DMS 273 (cell line): ENCODE measurements around the gene MED8.
"Not testable (repeated sequence)": the region's sequence is repeated elsewhere in the genome, so short reads cannot be mapped to it uniquely, and the experiment has no call there.

Experiments
- DNase-seq: peaks from one replicate; lab custom pipeline; 2025; ENCODE audit not compliant: unreplicated experiment; lab: John Stamatoyannopoulos, UW

MED8 gene

DNA sequence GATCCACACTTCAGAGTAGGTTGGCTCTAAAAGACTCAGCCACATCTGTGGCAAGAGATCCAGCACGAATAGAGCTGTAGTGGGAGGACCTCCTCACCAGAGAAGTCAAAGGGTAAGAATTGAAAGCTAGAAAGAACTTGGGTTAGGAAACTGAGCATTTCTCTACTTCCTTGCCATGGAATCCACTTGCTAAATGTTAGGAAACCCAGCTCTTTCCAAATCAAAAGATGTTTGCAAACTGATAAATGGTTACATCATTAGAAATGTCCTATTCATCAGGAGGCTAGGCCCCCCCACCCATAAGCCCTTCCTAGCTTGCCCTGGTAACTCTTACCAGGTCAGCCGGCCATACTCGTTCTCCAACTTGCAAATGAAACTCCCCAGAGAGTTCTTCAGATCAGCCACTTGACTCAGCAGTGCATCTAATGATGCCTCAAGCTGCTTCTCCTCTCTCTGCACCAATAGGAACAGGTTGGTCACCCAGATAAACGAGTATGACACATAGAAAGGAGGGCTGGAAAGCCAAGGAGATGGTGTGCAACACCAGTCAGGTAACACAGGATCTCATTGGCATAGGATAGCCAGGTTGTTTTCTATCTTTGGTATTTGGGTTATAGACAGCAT is 1.5 kb downstream of the MED8 start:
- no peak for DNase-seq

GRCh38 chr1:43386676-43387075 is 2.9 kb downstream of the MED8 start:
- no peak for DNase-seq

GRCh38 chr1:43383449-43383848 is 6.2 kb downstream of the MED8 start:
- peak; percentile 53 for DNase-seq

- peak; percentile 38 for DNase-seq
These were observed 7.4 kb downstream of the MED8 start for GRCh38 chr1:43382027-43382779.

DNA sequence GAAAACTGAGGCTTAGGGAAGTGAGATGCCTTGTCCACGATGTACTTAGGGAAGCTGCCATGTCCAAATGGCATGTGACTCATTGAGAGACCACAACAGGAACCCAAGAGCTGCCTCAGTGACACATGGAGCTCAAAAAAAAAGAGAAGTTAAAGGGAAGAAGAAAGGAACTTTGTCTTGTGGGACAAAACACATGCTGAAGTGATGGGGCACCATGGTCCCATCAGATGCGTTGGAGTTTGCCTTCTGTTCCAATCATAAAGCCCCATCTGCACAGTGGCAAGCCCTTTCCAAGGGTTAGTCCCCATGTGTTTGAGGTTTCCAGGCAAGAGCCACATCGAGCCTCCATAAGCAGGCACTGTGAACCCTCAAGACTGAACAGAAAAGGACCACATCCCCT is 8.0 kb downstream of the MED8 start:
- DNase-seq, result no peak

GRCh38 chr1:43379476-43379875 is 10.1 kb downstream of the MED8 start:
- no peak for DNase-seq

GRCh38 chr1:43377831-43378230 is 11.8 kb downstream of the MED8 start:
- no peak for DNase-seq

GRCh38 chr1:43376723-43377235 is 12.8 kb downstream of the MED8 start:
- no peak for DNase-seq

DNA sequence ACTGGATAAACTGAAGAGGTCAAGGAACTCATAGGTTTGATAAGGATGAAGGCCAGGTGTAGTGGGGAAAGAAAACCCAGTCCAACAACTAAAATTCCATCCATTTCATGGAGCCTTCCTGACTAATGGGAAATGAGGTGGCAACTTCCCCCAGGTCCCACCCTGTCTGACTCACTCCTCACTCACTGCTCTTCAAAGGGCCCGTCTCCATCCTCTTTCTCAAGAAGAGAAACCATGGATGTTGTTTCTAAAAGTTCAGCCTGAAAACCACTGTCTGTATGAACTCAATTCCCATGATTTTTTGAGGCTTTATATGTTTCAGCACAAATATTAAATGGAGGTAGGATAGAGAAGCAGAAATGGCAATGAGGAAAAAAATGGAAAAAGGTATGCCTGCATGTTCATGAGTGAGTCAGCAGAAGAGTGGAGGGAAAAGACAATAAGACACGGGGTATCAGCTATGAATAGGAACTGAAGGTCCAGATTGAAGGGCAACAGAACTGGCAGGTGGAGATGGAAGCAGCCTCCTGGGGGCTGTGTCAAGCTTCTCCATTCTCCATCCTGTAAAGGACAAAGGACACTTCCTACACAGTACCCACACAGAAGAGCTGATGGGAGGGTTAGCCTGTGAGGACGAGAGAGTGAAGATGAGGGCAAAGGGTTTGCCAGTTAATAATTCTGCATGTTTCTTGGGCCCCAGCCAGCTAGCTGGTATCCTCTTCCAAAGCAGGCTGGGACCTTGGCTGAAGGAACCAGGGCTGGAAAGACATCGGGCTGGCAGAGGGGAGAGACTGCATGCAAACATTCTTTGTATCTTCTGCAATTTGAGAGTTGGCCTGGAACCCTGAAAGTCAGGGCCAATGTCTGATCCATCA is 16.3 kb downstream of the MED8 start:
- no peak for DNase-seq

DNA sequence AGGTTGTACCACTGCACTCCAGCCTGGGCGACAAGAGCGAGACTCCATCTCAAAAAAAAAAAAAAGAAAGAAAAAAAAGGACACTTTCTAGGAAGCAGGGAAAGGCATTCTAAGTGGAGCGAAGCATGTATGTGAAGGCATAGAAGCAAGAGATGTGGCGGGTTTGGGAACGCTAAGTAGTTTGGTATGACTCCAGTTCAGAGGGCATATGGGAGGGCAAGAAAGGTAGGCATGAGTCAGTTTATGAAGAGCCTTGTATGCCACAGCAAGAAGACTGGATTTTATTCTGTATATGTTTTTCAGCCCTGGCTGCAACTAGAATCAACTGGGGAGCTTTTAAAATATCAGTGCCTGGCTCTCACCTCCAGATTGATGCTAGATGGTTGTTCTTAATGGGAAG is 17.4 kb downstream of the MED8 start:
- no peak for DNase-seq

DNA sequence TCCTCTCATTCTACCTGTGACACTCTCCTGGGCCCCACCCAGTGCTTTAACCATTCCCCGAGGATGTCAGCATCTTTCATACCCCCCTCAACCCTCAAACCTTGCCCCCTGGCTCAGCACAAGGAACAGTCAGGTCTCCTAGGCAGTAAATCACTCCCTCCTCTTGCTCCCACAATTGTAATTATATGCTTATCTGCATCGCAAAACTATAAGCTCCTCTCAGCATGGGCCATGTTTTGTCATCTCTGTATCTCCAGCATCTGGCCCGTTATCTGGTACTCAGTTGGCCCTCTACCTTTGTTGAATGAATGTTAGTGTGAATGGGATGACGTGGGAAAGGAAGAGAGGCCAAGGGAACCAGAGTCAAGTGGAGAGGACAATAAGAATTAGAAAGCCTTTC is 19.0 kb downstream of the MED8 start:
- DNase-seq, result no peak

GRCh38 chr1:43369779-43370178 is 19.8 kb downstream of the MED8 start:
- DNase-seq, result not testable (repeated sequence)

DNA sequence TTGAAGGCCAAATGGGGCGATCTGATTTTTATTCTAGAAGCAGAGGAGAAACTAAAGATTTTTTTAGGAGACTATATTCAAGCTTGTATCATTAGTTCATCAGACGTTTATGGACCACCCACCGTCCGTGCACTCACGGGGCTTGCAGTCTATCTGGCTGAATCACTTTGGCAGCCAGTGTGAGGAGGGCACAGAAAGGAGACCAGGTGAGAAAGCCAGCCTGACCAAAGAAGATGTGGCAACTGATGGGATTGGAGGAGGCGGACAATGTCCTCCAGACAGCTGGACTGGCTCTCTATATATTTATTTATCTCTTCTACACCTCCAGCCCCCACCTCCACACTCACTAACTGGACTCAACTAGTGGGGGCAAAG is 21.0 kb downstream of the MED8 start:
- DNase-seq, result no peak

DNA sequence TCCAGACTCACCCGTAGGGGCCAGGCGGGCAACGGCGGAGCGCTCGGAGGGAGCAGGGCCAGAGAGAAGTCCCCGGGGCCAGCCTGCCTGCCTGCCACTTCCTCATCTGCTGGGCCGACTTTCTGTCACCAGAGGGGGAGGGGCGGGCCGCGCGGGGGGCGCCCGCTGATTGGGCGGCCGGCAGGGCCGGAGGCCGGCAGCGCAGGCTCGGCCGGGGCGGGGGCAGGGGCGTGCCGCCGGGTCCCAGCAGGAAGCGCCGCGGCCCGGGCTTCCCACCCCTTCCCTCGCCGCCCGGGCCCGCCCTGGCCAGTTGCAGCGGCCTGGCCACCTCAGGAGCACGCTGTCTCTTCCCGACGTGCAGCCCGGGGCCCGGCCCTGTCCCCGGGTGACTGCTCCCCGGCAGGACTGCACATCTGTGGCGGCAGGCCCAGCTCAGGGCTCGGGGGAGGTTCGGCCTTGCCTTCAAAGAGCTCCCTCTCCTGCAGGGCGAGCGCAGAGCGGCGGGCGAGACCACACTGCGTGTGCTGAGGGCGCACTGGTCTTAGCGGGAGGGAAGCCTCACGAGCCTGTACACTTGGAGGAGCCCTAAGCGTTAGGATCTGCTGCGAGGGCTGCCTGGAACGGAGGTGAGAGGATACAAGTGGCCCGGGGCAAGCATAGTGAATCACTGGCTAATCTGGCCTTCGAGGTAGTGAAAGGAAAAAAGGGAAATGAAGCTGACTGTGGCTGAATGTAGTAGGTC is 21.5 kb downstream of the MED8 start, which contains the start of gene ELOVL1:
TSS of gene ELOVL1 (minus strand) at position 108 of the 742 bp plus-strand sequence. CDS start 2,402 bp downstream, outside the sequence.
- peak; percentile 94 for DNase-seq

DNA sequence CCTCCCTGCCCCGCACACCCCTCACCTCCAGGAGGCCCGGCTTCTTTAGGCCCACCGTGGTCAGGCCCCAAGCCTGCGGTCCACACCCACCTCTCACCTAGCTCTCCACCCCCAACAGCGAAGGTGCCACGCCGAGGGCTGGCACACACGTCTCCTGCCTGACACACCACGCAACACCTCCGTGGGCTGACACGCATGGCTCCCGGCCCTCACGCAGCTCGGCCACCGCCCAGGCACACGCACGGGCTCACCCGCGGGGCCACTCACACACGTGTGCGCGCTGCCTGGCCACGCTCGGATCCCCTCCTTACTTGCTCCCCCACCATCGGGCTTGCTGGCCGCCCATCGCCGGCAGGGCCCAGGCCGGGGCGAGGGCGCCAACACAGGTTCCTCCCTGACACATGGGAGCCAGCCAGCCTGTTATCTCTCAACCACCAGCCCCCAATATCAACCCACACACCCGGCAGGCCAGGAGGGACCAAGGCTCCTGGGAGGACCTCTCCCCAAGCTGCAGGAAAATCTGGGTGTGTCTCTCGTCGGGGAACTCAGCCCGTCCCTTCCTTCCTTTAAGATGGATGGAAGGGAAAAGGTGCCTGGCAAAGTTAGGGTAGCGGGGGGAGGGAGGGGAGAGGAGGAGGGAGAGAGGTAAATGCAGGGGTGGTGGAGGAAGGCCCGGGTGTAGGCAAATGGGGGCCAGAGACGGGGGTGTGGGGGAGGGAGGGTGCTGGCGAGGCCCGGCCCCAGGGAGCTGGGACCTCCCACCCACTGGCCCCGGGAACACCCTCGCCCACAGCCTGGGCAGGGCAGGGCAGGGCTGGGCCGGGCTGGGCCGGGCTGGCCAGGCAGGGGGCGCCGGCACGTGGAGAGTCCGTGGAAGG is 22.3 kb downstream of the MED8 start:
- no peak for DNase-seq

DNA sequence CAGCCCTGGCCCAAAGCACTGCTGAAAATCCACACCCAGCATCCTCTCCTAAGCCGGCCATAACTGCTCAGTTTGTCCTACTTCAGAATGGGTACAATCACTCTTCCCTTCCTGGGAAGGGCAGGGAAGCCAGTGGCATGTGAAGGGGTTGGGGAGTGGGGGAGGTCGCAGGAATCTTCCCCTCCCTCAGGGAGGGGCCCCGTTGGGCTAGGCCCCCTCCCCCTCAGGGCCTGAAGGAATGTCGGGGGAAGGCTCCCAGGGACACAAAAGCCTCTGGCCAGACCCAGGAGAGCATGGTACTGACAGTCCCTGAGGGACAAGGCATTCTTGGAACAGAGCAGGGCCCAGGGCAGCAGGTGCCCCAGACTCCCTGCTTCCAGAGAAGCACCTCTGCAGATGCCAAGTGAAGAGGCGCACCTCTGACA is 23.0 kb downstream of the MED8 start:
- DNase-seq, result no peak

DNA sequence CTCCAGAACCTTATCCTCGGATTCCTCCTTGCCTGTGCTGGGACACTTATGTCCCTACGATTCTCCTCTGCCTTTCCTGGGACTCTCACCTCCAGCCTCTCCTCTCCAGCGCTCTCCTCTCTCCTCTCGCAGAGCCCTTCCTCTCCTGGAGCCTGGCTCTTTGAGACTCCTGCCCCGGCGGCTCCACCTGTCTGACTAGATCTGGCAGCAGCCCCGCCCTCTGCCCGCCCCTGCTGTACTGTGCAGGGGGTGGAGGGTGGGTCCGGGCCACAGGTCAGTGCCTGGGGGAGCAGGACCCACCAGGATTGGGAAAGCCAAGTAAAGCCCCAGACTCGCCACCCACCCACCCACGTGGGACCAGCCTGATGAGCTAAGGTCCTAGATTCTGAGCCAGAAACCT is 23.4 kb downstream of the MED8 start:
- DNase-seq, result no peak

GRCh38 chr1:43365678-43366077 is 23.9 kb downstream of the MED8 start:
- no peak for DNase-seq

- DNase-seq, result no peak
These were observed 25.6 kb downstream of the MED8 start for GRCh38 chr1:43363935-43364525.
